C4-2B (cell line): ENCODE measurements around the gene KHDC3L.

ENCODE experiments used
- ZFX ChIP-seq: fragments of 450-650 bp; IDR thresholded peaks from 2 replicates; pipeline ENCODE4 v1.6.1; 2017
- TF ChIP-seq, protein P1 (sequence below): fragments of 450-650 bp; conservative IDR thresholded peaks from 2 replicates; pipeline ENCODE4 v1.5.1; 2017; ENCODE audit warnings: mild to moderate bottlenecking

DNA sequence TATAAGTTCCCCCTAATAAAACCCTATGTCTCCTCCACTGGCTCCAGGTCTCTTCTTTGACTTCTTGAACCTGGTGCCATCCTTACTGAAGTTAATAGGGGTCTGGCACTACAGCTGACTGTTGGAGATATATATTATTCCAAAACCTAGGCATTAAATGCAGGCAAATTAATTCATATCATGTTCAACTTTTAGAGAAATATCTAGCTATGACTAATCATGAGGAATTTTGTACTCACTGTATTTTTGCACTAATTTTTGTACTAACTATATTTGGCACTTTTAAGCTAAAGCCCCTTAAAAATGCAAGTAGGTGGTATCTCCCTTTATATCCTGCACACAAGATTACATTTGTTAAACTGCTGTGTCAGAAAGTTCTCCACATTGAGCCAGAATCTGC lies 19.3 kb upstream of the KHDC3L start:
- TF ChIP-seq, protein P1, sequence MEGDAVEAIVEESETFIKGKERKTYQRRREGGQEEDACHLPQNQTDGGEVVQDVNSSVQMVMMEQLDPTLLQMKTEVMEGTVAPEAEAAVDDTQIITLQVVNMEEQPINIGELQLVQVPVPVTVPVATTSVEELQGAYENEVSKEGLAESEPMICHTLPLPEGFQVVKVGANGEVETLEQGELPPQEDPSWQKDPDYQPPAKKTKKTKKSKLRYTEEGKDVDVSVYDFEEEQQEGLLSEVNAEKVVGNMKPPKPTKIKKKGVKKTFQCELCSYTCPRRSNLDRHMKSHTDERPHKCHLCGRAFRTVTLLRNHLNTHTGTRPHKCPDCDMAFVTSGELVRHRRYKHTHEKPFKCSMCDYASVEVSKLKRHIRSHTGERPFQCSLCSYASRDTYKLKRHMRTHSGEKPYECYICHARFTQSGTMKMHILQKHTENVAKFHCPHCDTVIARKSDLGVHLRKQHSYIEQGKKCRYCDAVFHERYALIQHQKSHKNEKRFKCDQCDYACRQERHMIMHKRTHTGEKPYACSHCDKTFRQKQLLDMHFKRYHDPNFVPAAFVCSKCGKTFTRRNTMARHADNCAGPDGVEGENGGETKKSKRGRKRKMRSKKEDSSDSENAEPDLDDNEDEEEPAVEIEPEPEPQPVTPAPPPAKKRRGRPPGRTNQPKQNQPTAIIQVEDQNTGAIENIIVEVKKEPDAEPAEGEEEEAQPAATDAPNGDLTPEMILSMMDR, result no peak
- TF ChIP-seq ZFX, result no peak
